Measurements from ENCODE around the gene PIRT. TPM values are rescaled to one million over a fixed set of nuclear protein-coding genes. Genes with fewer than 3 reads are reported as not detected.

The PIRT gene
- total RNA-seq, 1 donor, result 0.10 TPM

DNA sequence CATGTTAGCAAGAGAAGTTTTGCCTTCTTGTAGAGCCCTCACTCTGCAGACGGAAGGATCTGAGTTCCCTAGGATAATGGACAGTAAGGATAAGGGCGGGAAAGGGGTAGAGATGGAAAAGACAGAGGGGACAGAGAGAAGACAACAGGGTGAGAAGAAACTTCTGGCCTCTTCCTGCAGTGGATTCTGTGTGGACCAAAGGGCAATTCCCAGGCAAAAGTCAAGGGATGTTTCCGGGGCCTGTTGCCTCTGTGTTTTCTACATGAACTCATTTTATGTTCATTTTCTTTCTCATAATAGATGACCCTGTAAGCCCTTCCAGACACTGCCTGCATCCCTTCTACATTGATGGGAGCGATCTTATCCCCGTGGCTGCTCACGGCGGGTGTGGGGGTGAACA, 33.3 kb downstream of the PIRT start:
- Histone ChIP-seq H3K9me3 (ENCODE audit: low read depth, low read length) (no peaks in the 10 kb centered on the region), H3K4me3 (ENCODE audit: low read length) (no peak overlapping the region), H3K27me3 (ENCODE audit: insufficient read depth, low read length) (no peaks in the 10 kb centered on the region), H3K4me1 (ENCODE audit: insufficient read depth, low read length) (no peaks in the 10 kb centered on the region)

- Histone ChIP-seq H3K27me3 (ENCODE audit: insufficient read depth, low read length) (no peaks in the 10 kb centered on the region), H3K4me3 (ENCODE audit: low read length) (no peak within 1 kb of the TSS), H3K9me3 (ENCODE audit: low read depth, low read length) (no peaks in the 10 kb centered on the region), H3K4me1 (ENCODE audit: insufficient read depth, low read length) (no peaks in the 10 kb centered on the region)
These were observed 33.9 kb downstream of the PIRT start, which contains the start of gene TMEM238L for GRCh38 chr17:10803830-10804475. Gene TMEM238L, minus strand, starts transcription at chr17:10804099. Its CDS starts 136 bp downstream, at chr17:10803963.

- Histone ChIP-seq H3K4me3 (ENCODE audit: low read length) (no peak overlapping the region), H3K9me3 (ENCODE audit: low read depth, low read length) (no peaks in the 10 kb centered on the region), H3K27me3 (ENCODE audit: insufficient read depth, low read length) (no peaks in the 10 kb centered on the region), H3K4me1 (ENCODE audit: insufficient read depth, low read length) (no peaks in the 10 kb centered on the region)
These were observed 34.5 kb downstream of the PIRT start for GRCh38 chr17:10803350-10803749.

DNA sequence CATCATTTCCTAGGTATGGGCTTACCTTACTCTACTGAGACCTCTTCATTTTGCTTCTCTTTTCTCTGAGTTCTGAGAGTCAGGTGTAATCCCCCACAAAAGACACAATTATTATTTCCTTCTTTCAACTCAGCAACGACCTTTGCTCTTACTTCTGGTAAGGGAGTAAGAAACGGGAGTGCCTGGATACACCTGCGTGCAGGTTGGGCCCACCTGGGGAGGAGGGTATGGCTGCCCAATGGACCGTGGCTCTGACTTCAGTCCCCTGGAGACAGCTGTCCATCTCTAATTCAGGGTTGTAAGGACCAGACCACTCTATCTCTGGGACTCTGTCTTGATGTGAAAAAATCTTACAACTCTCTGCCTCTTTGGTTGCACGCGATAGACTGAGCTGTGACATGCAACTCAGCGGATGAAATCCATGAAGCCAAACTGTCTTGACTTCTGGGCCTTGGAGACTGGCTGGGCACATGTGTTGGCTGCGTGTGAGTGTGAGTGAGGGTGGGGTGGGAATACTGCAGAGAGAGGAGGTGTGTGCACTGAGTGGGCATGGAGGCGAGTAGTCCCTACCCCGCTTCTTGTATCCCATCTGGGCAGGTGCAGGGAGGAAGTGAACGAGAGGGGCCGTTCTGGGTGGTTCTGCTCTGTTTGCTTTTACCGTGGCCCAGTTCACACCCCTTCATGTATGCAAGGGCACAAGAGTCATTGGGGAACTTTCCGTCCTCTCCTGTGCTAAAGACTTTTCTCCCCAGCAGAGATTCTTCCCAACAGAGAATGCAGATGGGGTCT, 35.2 kb downstream of the PIRT start:
- no peaks in the 10 kb centered on the region for H3K9me3 ChIP-seq (ENCODE audit: low read depth, low read length)
- H3K27me3 ChIP-seq (ENCODE audit: insufficient read depth, low read length), result no peaks in the 10 kb centered on the region
- H3K4me1 ChIP-seq (ENCODE audit: insufficient read depth, low read length), result no peaks in the 10 kb centered on the region
- no peak overlapping the region for H3K4me3 ChIP-seq (ENCODE audit: low read length)

GRCh38 chr17:10799407-10799806, 38.5 kb downstream of the PIRT start:
- Histone ChIP-seq H3K4me1 (ENCODE audit: insufficient read depth, low read length) (no peaks in the 10 kb centered on the region), H3K9me3 (ENCODE audit: low read depth, low read length) (no peaks in the 10 kb centered on the region), H3K27me3 (ENCODE audit: insufficient read depth, low read length) (no peaks in the 10 kb centered on the region), H3K4me3 (ENCODE audit: low read length) (no peak overlapping the region)

GRCh38 chr17:10798910-10799309, 39.0 kb downstream of the PIRT start:
- no peaks in the 10 kb centered on the region for H3K27me3 ChIP-seq (ENCODE audit: insufficient read depth, low read length)
- H3K4me1 ChIP-seq (ENCODE audit: insufficient read depth, low read length), result no peaks in the 10 kb centered on the region
- H3K4me3 ChIP-seq (ENCODE audit: low read length), result no peak overlapping the region
- no peaks in the 10 kb centered on the region for H3K9me3 ChIP-seq (ENCODE audit: low read depth, low read length)

DNA sequence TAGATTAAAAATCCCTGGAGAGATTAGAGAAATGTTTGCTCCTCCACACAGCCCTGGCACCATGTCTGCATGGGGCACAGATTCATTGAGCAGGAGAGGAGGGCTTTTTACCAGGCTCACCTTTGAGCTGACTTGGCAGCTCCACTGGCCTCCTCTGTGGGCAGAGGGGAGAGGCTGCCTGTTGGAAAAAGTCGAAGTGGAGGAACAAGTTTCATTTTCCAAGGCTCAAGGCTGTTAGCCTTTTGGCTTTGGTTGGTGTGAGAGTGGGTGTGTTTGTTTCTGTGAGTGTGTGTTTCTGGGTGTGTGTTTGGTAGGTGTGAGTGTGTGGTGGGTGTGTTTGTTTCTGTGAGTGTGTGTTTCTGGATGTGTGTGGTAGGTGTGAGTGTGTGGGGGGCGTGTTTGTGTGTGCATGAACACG, 39.5 kb downstream of the PIRT start:
- no peaks in the 10 kb centered on the region for H3K27me3 ChIP-seq (ENCODE audit: insufficient read depth, low read length)
- H3K4me3 ChIP-seq (ENCODE audit: low read length), result no peak overlapping the region

GRCh38 chr17:10797476-10798328, 40.2 kb downstream of the PIRT start:
- Histone ChIP-seq H3K4me1 (ENCODE audit: insufficient read depth, low read length) (peaks cover 6% of the 10 kb centered on the region), H3K9me3 (ENCODE audit: low read depth, low read length) (no peaks in the 10 kb centered on the region), H3K27me3 (ENCODE audit: insufficient read depth, low read length) (no peaks in the 10 kb centered on the region), H3K4me3 (ENCODE audit: low read length) (no peak overlapping the region)

More for the DNA sequence above, 39.5 kb downstream of the PIRT start:
- no peaks in the 10 kb centered on the region for H3K9me3 ChIP-seq (ENCODE audit: low read depth, low read length)
- peaks cover under 1% of the 10 kb centered on the region for H3K4me1 ChIP-seq (ENCODE audit: insufficient read depth, low read length)

DNA sequence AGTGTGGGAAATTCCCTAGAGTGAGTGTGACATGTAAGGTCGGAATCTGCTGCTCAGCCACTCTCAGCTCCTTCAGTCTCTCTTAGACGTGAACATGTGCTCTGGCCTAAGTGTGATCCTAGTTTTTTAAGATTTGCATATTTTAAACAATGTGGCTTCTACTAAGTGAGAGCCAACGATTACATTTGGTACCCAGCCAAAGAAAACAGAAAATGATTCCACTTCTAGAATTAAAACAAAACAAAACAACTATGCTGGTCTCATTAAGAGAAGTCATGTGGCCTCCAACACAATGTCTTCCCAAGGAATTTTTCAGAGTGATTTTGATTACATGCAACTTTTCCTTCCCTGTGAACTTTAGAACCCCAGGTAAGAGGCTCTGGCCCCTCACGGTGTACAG, 44.1 kb downstream of the PIRT start:
- H3K4me3 ChIP-seq (ENCODE audit: low read length), result no peak overlapping the region
- no peaks in the 10 kb centered on the region for H3K9me3 ChIP-seq (ENCODE audit: low read depth, low read length)
- peaks cover 14% of the 10 kb centered on the region for H3K4me1 ChIP-seq (ENCODE audit: insufficient read depth, low read length)
- H3K27me3 ChIP-seq (ENCODE audit: insufficient read depth, low read length), result no peaks in the 10 kb centered on the region

- Histone ChIP-seq H3K4me1 (ENCODE audit: insufficient read depth, low read length) (peaks cover 14% of the 10 kb centered on the region), H3K4me3 (ENCODE audit: low read length) (no peak overlapping the region), H3K27me3 (ENCODE audit: insufficient read depth, low read length) (no peaks in the 10 kb centered on the region), H3K9me3 (ENCODE audit: low read depth, low read length) (no peaks in the 10 kb centered on the region)
These were observed 44.6 kb downstream of the PIRT start for GRCh38 chr17:10793256-10793655.

DNA sequence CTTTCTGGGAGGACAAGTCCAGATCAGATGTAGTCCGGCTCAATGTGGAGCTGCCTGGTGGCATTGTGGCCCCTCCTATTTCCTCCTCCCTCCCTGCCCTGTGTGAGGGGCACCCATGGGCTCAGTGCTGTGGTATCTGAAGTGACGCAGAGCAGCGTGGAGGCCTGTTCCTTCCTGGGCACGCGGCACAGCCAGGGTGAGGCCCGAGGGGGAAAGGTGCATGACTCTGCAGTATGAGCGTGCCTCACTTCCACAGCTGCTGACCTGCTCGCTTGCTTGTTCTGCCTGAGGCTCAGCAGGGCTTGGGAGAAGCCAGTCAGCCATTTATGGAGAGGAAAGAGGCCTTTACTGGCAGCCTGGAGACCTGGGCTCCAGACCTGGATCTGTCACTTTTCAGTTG, 45.7 kb downstream of the PIRT start:
- Histone ChIP-seq H3K4me1 (ENCODE audit: insufficient read depth, low read length) (peaks cover 14% of the 10 kb centered on the region), H3K9me3 (ENCODE audit: low read depth, low read length) (no peaks in the 10 kb centered on the region), H3K4me3 (ENCODE audit: low read length) (no peak overlapping the region), H3K27me3 (ENCODE audit: insufficient read depth, low read length) (no peaks in the 10 kb centered on the region)

GRCh38 chr17:10790491-10791401, 47.1 kb downstream of the PIRT start:
- no peak overlapping the region for H3K4me3 ChIP-seq (ENCODE audit: low read length)
- peaks cover 14% of the 10 kb centered on the region for H3K4me1 ChIP-seq (ENCODE audit: insufficient read depth, low read length)
- no peaks in the 10 kb centered on the region for H3K9me3 ChIP-seq (ENCODE audit: low read depth, low read length)
- H3K27me3 ChIP-seq (ENCODE audit: insufficient read depth, low read length), result no peaks in the 10 kb centered on the region

DNA sequence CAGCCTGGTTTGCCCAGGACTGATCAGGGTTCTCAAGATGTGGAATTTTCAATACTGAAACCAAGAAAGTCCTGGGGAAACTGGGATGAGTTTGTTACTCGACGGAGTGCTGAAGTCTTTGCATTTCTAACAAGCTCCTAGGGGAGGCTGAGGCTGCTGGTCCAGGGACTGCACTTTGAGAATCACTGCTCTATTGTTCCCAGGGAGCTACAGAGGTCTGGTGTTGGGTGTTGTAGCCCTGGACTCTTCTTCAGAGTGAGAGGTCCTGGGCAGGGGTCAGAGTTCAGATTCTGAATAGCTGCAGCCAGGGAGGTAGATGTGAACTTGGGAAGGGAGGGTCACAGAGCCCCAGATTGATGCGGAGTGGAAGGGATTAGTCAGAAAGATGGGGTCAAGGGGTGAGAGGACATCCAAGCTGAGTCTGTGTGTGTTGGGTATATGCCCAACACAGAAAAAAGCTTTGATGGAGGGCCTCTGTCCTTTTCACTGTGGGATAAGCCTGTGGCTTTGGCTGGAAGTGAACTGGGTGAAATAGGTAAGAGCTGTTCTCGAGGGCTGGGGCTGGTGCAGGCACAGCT, 48.1 kb downstream of the PIRT start:
- H3K27me3 ChIP-seq (ENCODE audit: insufficient read depth, low read length), result no peaks in the 10 kb centered on the region

More for the DNA sequence above, 48.1 kb downstream of the PIRT start:
- H3K9me3 ChIP-seq (ENCODE audit: low read depth, low read length), result no peaks in the 10 kb centered on the region
- H3K4me1 ChIP-seq (ENCODE audit: insufficient read depth, low read length), result peaks cover 14% of the 10 kb centered on the region
- H3K4me3 ChIP-seq (ENCODE audit: low read length), result no peak overlapping the region
